Neural crest cell (in vitro differentiated cells): Measurements from ENCODE around the gene DCAF6. TPM values are rescaled to one million over a fixed set of nuclear protein-coding genes. Genes with fewer than 3 reads are reported as not detected.

Experiments
- DNase-seq: peaks from one replicate; pipeline ENCODE4 v3.0.0; 2021; ENCODE audit warnings: low read depth, mixed read lengths, low spot score
- H3K27ac Mint-ChIP-seq: one replicate; pipeline ENCODE4 v1.8.0; 2021; ENCODE audit warnings: mild to moderate bottlenecking, mixed read lengths; ENCODE audit not compliant: unreplicated experiment
- H3K27me3 Mint-ChIP-seq: 2 replicates; pipeline ENCODE4 v1.8.0; 2021; ENCODE audit warnings: low read depth, mild to moderate bottlenecking, mixed read lengths
- H3K36me3 Mint-ChIP-seq: 2 replicates; pipeline ENCODE4 v1.8.0; 2021; ENCODE audit warnings: low read depth, mild to moderate bottlenecking, mixed read lengths
- H3K4me1 Mint-ChIP-seq: 2 replicates; pipeline ENCODE4 v1.8.0; 2021; ENCODE audit warnings: mixed read lengths
- H3K4me3 Mint-ChIP-seq: one replicate; pipeline ENCODE4 v1.8.0; 2021; ENCODE audit warnings: mild to moderate bottlenecking, mixed read lengths
- H3K9me3 Mint-ChIP-seq: 2 replicates; pipeline ENCODE4 v1.8.0; 2021; ENCODE audit warnings: mixed read lengths
- CTCF ChIP-seq: fragments of 200-600 bp; sonication (generic); conservative IDR thresholded peaks from 2 replicates; pipeline ENCODE4 v1.5.0; 2021; ENCODE audit warnings: antibody characterized with exemption, mild to moderate bottlenecking
- total RNA-seq: library from RNA; stranded (reverse); gene quantifications from 2 replicates; pipeline ENCODE4 v1.2.1, GENCODE V29; 2021

Gene DCAF6
- total RNA-seq, 1 donor from 2014 or later = 15.9 TPM

GRCh38 chr1:168085401-168085872, 149.0 kb downstream of the DCAF6 start:
- H3K36me3 Mint-ChIP-seq = peaks cover 15% of the 10 kb centered on the region
- H3K4me3 Mint-ChIP-seq = no peak overlapping the region
- no peaks in the 10 kb centered on the region for H3K9me3 Mint-ChIP-seq
- no peaks in the 10 kb centered on the region for H3K27me3 Mint-ChIP-seq
- H3K27ac Mint-ChIP-seq = no peak overlapping the region
- H3K4me1 Mint-ChIP-seq = peaks cover 17% of the 10 kb centered on the region
- DNase-seq = no peak
- TF ChIP-seq CTCF = no peak

- Mint-ChIP-seq H3K27ac (no peak overlapping the region), H3K9me3 (no peaks in the 10 kb centered on the region), H3K27me3 (no peaks in the 10 kb centered on the region), H3K4me1 (peaks cover 23% of the 10 kb centered on the region), H3K4me3 (no peak overlapping the region), H3K36me3 (peaks cover 15% of the 10 kb centered on the region)
- DNase-seq = no peak
- TF ChIP-seq CTCF = no peak
These were observed 150.0 kb downstream of the DCAF6 start for GRCh38 chr1:168086438-168086837.

GRCh38 chr1:168087696-168088095, 151.2 kb downstream of the DCAF6 start:
- no peaks in the 10 kb centered on the region for H3K9me3 Mint-ChIP-seq
- H3K27ac Mint-ChIP-seq = no peak overlapping the region
- no peaks in the 10 kb centered on the region for H3K27me3 Mint-ChIP-seq
- TF ChIP-seq CTCF = no peak
- no peak for DNase-seq
- peaks cover 22% of the 10 kb centered on the region for H3K4me1 Mint-ChIP-seq
- peaks cover 12% of the 10 kb centered on the region for H3K36me3 Mint-ChIP-seq
- H3K4me3 Mint-ChIP-seq = no peak overlapping the region

GRCh38 chr1:168088511-168089325, 152.2 kb downstream of the DCAF6 start:
- TF ChIP-seq CTCF = no peak
- Mint-ChIP-seq H3K9me3 (no peaks in the 10 kb centered on the region), H3K27me3 (no peaks in the 10 kb centered on the region), H3K27ac (peak overlapping the region; percentile 37), H3K4me3 (no peak overlapping the region), H3K4me1 (peaks cover 27% of the 10 kb centered on the region), H3K36me3 (peaks cover 12% of the 10 kb centered on the region)
- no peak for DNase-seq

GRCh38 chr1:168089326-168089978, 153.0 kb downstream of the DCAF6 start:
- DNase-seq = no peak
- no peak overlapping the region for H3K4me3 Mint-ChIP-seq
- H3K27me3 Mint-ChIP-seq = no peaks in the 10 kb centered on the region
- H3K27ac Mint-ChIP-seq = no peak overlapping the region
- peaks cover 27% of the 10 kb centered on the region for H3K4me1 Mint-ChIP-seq
- no peak for TF ChIP-seq CTCF
- H3K9me3 Mint-ChIP-seq = no peaks in the 10 kb centered on the region
- peaks cover 12% of the 10 kb centered on the region for H3K36me3 Mint-ChIP-seq
